Suprapubic skin (tissue), 4 donors: Measurements from ENCODE around the gene ZG16. TPM values are rescaled to one million over a fixed set of nuclear protein-coding genes. Genes with fewer than 3 reads are reported as not detected.
"Not testable (repeated sequence)": the region's sequence is repeated elsewhere in the genome, so short reads cannot be mapped to it uniquely, and the experiment has no call there.

Experiments used
- DNase-seq, 2 donors: peaks; one replicate each; pipeline ENCODE4 v3.0.0-alpha.2; 2019; ENCODE audit warnings: low spot score in 2 of 2
- H3K27ac ChIP-seq: fragments of 200-600 bp; sonication (generic); one replicate; pipeline ENCODE4 v1.5.1; 2019
- H3K27me3 ChIP-seq: fragments of 200-600 bp; sonication (generic); one replicate; pipeline ENCODE4 v1.5.1; 2019
- H3K36me3 ChIP-seq: fragments of 200-600 bp; sonication (generic); one replicate; pipeline ENCODE4 v1.5.1; 2019
- H3K4me1 ChIP-seq: fragments of 200-600 bp; sonication (generic); one replicate; pipeline ENCODE4 v1.5.1; 2019
- H3K4me3 ChIP-seq: fragments of 200-600 bp; sonication (generic); one replicate; pipeline ENCODE4 v1.5.1; 2019; ENCODE audit warnings: mild to moderate bottlenecking
- H3K9me3 ChIP-seq: fragments of 200-600 bp; sonication (generic); one replicate; pipeline ENCODE4 v1.5.1; 2019
- EP300 ChIP-seq: sonication (generic); formaldehyde crosslinking; IDR thresholded peaks from one replicate; pipeline ENCODE4 v1.6.1; 2017; ENCODE audit warnings: antibody characterized with exemption
- POLR2A ChIP-seq, 2 donors: fragments of 450-650 bp; IDR thresholded peaks; one replicate each; pipeline ENCODE4 v1.6.1; 2017; ENCODE audit warnings: antibody characterized with exemption in 2 of 2, mild to moderate bottlenecking in 2 of 2, moderate library complexity in 2 of 2
- POLR2AphosphoS5 ChIP-seq, 3 donors: sonication (generic); formaldehyde crosslinking; IDR thresholded peaks; one replicate each; pipeline ENCODE4 v1.6.1; 2017; ENCODE audit warnings: antibody characterized with exemption in 3 of 3
- WGBS: methylation state at CpG from one replicate; pipeline ENCODE4 v1.1.5; 2018; 5-methylcytosine and 5-hydroxymethylcytosine counted together
- total RNA-seq, 4 donors: library from RNA; depleted of rRNA; stranded (reverse); fragments of >200 nt; gene quantifications; one replicate each; pipeline ENCODE4 v1.1.0, GENCODE V29; 2016
- TF ChIP-seq, protein P1 (sequence below), 2 donors: fragments of 200-600 bp in 1 of 2; fragments of 450-650 bp in 1 of 2; sonication (generic) in 1 of 2; IDR thresholded peaks; one replicate each; pipeline ENCODE4 v1.5.1; 2016 to 2019; ENCODE audit warnings: antibody characterized with exemption in 2 of 2, mild to moderate bottlenecking in 1 of 2, moderate library complexity in 1 of 2

The ZG16 gene
- total RNA-seq, 4 donors from 2014 or later = 0.89 TPM; not detected in 3

DNA sequence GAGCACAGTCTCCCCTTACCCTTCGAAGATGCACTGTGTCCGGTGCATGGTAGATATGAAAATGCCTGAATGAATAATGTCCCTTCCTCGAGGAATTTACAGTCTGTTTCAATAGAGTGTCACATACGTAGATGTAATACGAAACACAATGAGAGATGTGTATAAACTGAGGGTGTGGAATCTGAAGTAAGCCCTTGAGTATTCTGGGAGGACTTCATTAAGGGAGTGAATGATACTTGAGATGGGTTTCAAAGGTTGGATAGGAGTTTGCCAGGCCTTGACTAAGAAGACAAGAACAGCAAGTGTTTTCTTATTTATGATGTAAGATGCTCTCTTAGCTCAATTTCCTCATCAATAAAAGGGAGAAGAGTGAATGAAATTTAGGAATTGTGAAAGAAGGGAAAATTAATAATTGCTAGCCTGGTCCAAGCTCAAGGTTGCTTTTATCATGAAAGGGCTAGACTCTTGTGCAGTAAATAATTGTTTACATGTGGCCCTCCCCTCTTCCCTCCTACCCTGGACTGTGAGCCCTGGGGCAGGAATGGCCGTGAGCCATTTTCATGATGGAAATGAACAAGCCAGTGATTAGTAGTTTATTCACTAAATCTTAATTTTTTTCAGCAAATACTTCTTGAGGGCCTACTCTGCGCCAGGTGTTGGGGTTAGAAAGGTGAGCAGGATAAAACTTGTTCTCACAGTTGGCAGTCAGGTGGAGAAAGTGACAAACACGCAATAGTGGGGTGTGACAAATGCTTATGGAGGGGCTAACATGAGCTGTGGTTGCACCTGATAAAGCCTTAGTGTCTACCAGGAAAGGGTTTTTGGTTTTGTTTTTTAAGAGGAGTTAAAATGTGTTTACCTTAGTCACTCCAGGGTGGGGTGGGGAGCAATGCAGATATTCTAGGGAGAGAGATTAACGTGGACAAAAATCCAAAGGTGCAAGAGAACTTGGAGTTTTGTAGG lies 14.1 kb downstream of the ZG16 start:
- 58% methylated on average over 9 of the region's 9 CpGs for WGBS
- peaks cover 4% of the 10 kb centered on the region for H3K36me3 ChIP-seq
- no peaks in the 10 kb centered on the region for H3K27me3 ChIP-seq
- no peak for DNase-seq
- H3K4me1 ChIP-seq = peaks cover 29% of the 10 kb centered on the region
- TF ChIP-seq, protein P1, sequence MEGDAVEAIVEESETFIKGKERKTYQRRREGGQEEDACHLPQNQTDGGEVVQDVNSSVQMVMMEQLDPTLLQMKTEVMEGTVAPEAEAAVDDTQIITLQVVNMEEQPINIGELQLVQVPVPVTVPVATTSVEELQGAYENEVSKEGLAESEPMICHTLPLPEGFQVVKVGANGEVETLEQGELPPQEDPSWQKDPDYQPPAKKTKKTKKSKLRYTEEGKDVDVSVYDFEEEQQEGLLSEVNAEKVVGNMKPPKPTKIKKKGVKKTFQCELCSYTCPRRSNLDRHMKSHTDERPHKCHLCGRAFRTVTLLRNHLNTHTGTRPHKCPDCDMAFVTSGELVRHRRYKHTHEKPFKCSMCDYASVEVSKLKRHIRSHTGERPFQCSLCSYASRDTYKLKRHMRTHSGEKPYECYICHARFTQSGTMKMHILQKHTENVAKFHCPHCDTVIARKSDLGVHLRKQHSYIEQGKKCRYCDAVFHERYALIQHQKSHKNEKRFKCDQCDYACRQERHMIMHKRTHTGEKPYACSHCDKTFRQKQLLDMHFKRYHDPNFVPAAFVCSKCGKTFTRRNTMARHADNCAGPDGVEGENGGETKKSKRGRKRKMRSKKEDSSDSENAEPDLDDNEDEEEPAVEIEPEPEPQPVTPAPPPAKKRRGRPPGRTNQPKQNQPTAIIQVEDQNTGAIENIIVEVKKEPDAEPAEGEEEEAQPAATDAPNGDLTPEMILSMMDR (IDR thresholded peaks at IDR 0.05) = no peak
- TF ChIP-seq POLR2A (IDR thresholded peaks at IDR 0.05) = no peak
- TF ChIP-seq POLR2AphosphoS5 (IDR thresholded peaks at IDR 0.05) = no peak
- no peak for TF ChIP-seq EP300
- H3K9me3 ChIP-seq = no peaks in the 10 kb centered on the region
- peak overlapping the region; percentile 93 for H3K4me3 ChIP-seq
- no peak overlapping the region for H3K27ac ChIP-seq

DNA sequence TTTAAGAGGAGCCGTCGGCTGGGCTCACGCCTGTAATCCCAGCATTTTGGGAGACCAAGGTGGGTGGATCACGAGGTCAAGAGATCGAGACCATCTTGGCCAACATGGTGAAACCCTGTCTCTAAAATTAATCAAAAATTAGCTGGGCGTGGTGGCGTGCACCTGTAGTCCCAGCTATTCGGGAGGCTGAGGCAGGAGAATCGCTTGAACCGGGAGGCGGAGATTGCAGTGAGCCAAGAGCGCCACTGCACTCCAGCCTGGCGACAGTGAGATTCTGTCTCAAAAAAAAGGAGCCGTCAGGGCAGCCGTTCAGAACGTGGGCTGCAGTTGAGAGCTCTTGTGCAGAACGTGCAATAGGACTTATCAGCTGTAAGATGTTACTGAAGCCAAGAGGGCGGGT lies 15.1 kb downstream of the ZG16 start:
- not testable (repeated sequence) for H3K4me3 ChIP-seq, H3K9me3 ChIP-seq, H3K27ac ChIP-seq, DNase-seq, H3K27me3 ChIP-seq
- H3K4me1 ChIP-seq = peaks cover 29% of the 10 kb centered on the region
- 89% methylated on average over 18 of the region's 18 CpGs for WGBS
- H3K36me3 ChIP-seq = peaks cover 15% of the 10 kb centered on the region

DNA sequence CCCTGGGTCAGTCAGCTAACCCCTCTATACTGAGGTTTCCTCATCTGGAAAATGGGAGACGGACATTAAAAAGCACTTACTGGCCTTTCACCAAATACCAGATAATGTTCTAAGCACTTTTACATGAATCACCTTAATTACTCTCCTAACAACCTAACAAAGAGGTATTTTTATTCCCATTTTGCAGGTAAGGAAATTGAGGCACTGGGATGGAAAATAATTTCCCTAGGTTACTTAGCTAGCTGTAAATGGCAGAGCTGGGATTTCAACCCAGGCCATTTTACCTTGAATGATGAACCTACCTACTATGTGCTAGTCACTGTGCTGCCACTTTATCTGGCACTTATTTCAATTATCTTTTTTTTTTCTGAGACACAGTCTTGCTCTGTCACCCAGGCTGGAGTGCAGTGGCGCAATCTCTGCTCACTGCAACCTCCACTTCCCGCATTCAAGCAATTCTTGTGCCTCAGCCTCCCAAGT lies 16.2 kb downstream of the ZG16 start:
- Histone ChIP-seq H3K27ac (no peak overlapping the region), H3K4me3 (no peak overlapping the region), H3K27me3 (no peaks in the 10 kb centered on the region), H3K4me1 (peaks cover 29% of the 10 kb centered on the region), H3K9me3 (no peaks in the 10 kb centered on the region), H3K36me3 (peaks cover 26% of the 10 kb centered on the region)
- WGBS = 98% methylated on average over 3 of the region's 3 CpGs
- TF ChIP-seq POLR2A (IDR thresholded peaks at IDR 0.05) = no peak
- TF ChIP-seq EP300 = no peak
- TF ChIP-seq, protein P1 (IDR thresholded peaks at IDR 0.05) = no peak
- TF ChIP-seq POLR2AphosphoS5 (IDR thresholded peaks at IDR 0.05) = no peak
- no peak for DNase-seq

DNA sequence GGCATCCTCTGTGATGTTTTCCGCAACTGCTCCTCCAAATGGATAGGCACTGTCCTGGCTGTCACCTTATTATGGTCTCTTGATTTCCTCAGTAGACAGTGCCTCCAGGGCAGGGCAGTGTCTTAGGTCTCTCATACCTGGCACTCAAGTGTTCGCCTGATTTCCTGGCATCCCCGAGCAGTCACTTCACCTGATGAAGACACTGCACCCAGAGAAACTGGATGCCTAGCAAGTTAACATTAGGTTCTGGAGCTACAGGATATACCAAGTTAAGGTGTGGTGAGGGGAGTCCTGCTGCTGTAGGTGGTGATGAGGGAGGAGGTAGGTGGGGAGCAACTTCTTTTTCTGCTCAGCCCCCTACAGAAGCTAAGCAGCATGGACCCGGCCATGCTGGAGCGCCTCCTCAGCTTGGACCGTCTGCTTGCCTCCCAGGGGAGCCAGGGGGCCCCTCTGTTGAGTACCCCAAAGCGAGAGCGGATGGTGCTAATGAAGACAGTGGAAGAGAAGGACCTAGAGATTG lies 24.4 kb downstream of the ZG16 start:
- no peak overlapping the region for H3K4me3 ChIP-seq
- DNase-seq = no peak
- H3K36me3 ChIP-seq = peaks cover 39% of the 10 kb centered on the region
- H3K9me3 ChIP-seq = no peaks in the 10 kb centered on the region
- 86% methylated on average over 8 of the region's 8 CpGs for WGBS
- H3K27ac ChIP-seq = no peak overlapping the region
- TF ChIP-seq POLR2AphosphoS5 (IDR thresholded peaks at IDR 0.05) (no peak), EP300 (no peak), POLR2A (IDR thresholded peaks at IDR 0.05) (no peak)
- TF ChIP-seq, protein P1 (IDR thresholded peaks at IDR 0.05) = no peak
- H3K4me1 ChIP-seq = peaks cover 18% of the 10 kb centered on the region
- no peaks in the 10 kb centered on the region for H3K27me3 ChIP-seq

DNA sequence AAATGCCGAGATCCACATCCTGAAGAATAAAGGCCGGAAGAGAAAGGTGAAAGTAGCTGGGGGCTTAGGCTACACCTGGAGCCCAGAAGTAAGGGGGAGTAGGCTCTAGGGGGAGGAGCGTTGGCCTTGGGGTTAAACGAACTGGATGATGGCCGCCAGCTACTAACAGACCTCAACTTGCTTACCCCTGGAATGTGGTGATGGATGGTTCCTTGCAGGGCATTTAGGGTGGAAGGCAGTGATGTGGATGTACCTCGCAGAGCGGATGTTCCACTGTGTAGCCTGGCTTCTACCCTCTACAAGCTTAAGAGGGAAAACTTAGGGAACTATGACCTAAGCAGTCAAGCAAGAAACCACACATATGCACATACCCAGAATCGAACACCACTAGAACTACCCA lies 26.0 kb downstream of the ZG16 start:
- Histone ChIP-seq H3K9me3 (no peaks in the 10 kb centered on the region), H3K27me3 (no peaks in the 10 kb centered on the region), H3K36me3 (peaks cover 23% of the 10 kb centered on the region), H3K27ac (peak overlapping the region; percentile 97), H3K4me3 (no peak overlapping the region), H3K4me1 (peaks cover 33% of the 10 kb centered on the region)
- TF ChIP-seq EP300 = no peak
- TF ChIP-seq, protein P1 (IDR thresholded peaks at IDR 0.05) = no peak
- TF ChIP-seq POLR2AphosphoS5 (IDR thresholded peaks at IDR 0.05) = no peak
- TF ChIP-seq POLR2A (IDR thresholded peaks at IDR 0.05) = no peak
- DNase-seq = no peak
- WGBS = 75% methylated on average over 8 of the region's 8 CpGs
